ENCODE data around the gene ANP32E. TPM values are rescaled to one million over a fixed set of nuclear protein-coding genes. Genes with fewer than 3 reads are reported as not detected.

Gene ANP32E
- total RNA-seq, 1 donor from 2014 or later, result 35.6 TPM

GRCh38 chr1:150257624-150258585 lies 22.0 kb upstream of the ANP32E start, which contains the start of gene CA14:
Gene CA14 (plus strand): TSS chr1:150257774. CDS start chr1:150258129, 355 bp downstream.
- Mint-ChIP-seq H3K9me3 (ENCODE audit: unreplicated experiment) (no peaks in the 10 kb centered on the region), H3K27me3 (ENCODE audit: unreplicated experiment) (peaks cover 13% of the 10 kb centered on the region), H3K4me3 (ENCODE audit: unreplicated experiment) (peak within 1 kb of the TSS; percentile 84), H3K36me3 (ENCODE audit: low read depth, unreplicated experiment) (peaks cover 10% of the 10 kb centered on the region), H3K27ac (ENCODE audit: unreplicated experiment) (peak within 1 kb of the TSS; percentile 85), H3K4me1 (ENCODE audit: unreplicated experiment) (peaks cover 65% of the 10 kb centered on the region)
- no peak for TF ChIP-seq CTCF (IDR thresholded peaks at IDR 0.05; ENCODE audit: unreplicated experiment)
- peak; percentile 40 for DNase-seq (ENCODE audit: low spot score)

- peak; percentile 33 for DNase-seq (ENCODE audit: low spot score)
- Mint-ChIP-seq H3K4me1 (ENCODE audit: unreplicated experiment) (peaks cover 56% of the 10 kb centered on the region), H3K4me3 (ENCODE audit: unreplicated experiment) (peak overlapping the region; percentile 84)
Measured at GRCh38 chr1:150256554-150257341, 20.8 kb upstream of the ANP32E start.

GRCh38 chr1:150256198-150256553 lies 20.3 kb upstream of the ANP32E start:
- Mint-ChIP-seq H3K27me3 (ENCODE audit: unreplicated experiment) (peaks cover 10% of the 10 kb centered on the region), H3K27ac (ENCODE audit: unreplicated experiment) (peak overlapping the region; percentile 85), H3K4me1 (ENCODE audit: unreplicated experiment) (peaks cover 56% of the 10 kb centered on the region), H3K36me3 (ENCODE audit: low read depth, unreplicated experiment) (no peaks in the 10 kb centered on the region), H3K4me3 (ENCODE audit: unreplicated experiment) (peak overlapping the region; percentile 56), H3K9me3 (ENCODE audit: unreplicated experiment) (no peaks in the 10 kb centered on the region)
- TF ChIP-seq CTCF (IDR thresholded peaks at IDR 0.05; ENCODE audit: unreplicated experiment), result no peak
- no peak for DNase-seq (ENCODE audit: low spot score)

More at GRCh38 chr1:150256554-150257341, 20.8 kb upstream of the ANP32E start:
- TF ChIP-seq CTCF (IDR thresholded peaks at IDR 0.05; ENCODE audit: unreplicated experiment), result no peak
- Mint-ChIP-seq H3K27ac (ENCODE audit: unreplicated experiment) (peak overlapping the region; percentile 85), H3K36me3 (ENCODE audit: low read depth, unreplicated experiment) (peaks cover 3% of the 10 kb centered on the region), H3K27me3 (ENCODE audit: unreplicated experiment) (peaks cover 10% of the 10 kb centered on the region), H3K9me3 (ENCODE audit: unreplicated experiment) (no peaks in the 10 kb centered on the region)

- no peak for TF ChIP-seq CTCF (IDR thresholded peaks at IDR 0.05; ENCODE audit: unreplicated experiment)
- no peaks in the 10 kb centered on the region for H3K36me3 Mint-ChIP-seq (ENCODE audit: low read depth, unreplicated experiment)
- no peak overlapping the region for H3K27ac Mint-ChIP-seq (ENCODE audit: unreplicated experiment)
Measured at GRCh38 chr1:150249936-150250335, 14.0 kb upstream of the ANP32E start.

More at GRCh38 chr1:150249936-150250335, 14.0 kb upstream of the ANP32E start:
- H3K9me3 Mint-ChIP-seq (ENCODE audit: unreplicated experiment), result no peaks in the 10 kb centered on the region
- H3K4me3 Mint-ChIP-seq (ENCODE audit: unreplicated experiment), result no peak overlapping the region
- DNase-seq (ENCODE audit: low spot score), result no peak
- H3K4me1 Mint-ChIP-seq (ENCODE audit: unreplicated experiment), result no peaks in the 10 kb centered on the region
- H3K27me3 Mint-ChIP-seq (ENCODE audit: unreplicated experiment), result no peaks in the 10 kb centered on the region

Data from endothelial cell (in vitro differentiated cells).